Kidney glomerular epithelial cell (primary cell): ENCODE data around the gene COL5A3.
A peak's percentile ranks its signal among the peaks of the same experiment; 100 is the strongest.
"Not testable (repeated sequence)": the region's sequence is repeated elsewhere in the genome, so short reads cannot be mapped to it uniquely, and the experiment has no call there.

Source experiments
- DNase-seq: peaks from one replicate; lab custom pipeline; 2025; lab: John Stamatoyannopoulos, UW

Gene COL5A3

DNA sequence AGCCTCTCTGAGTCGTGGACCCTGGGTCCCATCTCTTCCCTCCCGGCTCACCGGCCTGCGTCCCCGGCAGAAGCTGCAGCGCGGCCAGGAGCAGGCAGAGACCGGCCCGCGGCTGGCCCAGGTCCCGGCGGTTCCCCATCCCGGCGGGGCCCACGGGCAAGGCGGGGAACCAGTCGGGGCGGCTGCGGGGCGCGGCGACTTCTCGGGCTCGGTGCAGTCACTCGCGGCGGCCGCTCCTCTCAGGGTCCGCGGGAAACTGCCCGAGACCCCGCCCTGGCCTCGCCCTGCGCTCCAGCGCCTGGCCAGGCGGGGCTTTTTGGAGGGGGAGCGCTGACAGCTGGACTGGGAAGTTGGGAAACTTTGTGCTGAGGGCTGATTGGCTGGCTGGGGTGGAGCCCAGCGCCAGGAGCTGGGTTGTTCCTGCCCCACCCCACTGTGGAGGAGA lies at the start of gene COL5A3:
TSS of gene COL5A3 (minus strand) at position 258 of the 445 bp plus-strand sequence. CDS start at position 139, 119 bp downstream.
- no peak for DNase-seq

GRCh38 chr19:10052602-10053360 lies 42.5 kb upstream of the COL5A3 start:
- no peak for DNase-seq

GRCh38 chr19:10049626-10050025 lies 39.3 kb upstream of the COL5A3 start:
- DNase-seq, result no peak

DNA sequence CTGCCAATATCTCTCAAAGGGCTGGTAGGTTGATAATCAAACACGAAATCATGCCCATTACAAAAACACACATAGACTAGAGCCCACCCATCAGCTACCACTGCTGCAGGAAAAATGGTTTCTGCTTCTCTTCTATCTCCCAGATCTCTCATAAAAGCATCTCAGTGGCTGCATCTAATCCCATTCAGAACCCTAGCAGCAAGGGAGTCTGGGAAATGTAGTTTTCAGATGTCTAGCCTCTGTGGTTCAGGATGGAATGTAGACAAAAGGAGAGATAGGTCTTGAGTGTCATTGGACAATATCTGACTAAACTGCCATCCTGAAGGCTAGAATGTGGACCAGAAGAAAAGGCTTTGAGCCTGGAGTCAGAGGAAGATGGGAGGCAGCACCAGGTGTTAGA lies 35.1 kb upstream of the COL5A3 start:
- DNase-seq, result no peak

- no peak for DNase-seq
Observed at GRCh38 chr19:10044390-10044789, 34.1 kb upstream of the COL5A3 start.

DNA sequence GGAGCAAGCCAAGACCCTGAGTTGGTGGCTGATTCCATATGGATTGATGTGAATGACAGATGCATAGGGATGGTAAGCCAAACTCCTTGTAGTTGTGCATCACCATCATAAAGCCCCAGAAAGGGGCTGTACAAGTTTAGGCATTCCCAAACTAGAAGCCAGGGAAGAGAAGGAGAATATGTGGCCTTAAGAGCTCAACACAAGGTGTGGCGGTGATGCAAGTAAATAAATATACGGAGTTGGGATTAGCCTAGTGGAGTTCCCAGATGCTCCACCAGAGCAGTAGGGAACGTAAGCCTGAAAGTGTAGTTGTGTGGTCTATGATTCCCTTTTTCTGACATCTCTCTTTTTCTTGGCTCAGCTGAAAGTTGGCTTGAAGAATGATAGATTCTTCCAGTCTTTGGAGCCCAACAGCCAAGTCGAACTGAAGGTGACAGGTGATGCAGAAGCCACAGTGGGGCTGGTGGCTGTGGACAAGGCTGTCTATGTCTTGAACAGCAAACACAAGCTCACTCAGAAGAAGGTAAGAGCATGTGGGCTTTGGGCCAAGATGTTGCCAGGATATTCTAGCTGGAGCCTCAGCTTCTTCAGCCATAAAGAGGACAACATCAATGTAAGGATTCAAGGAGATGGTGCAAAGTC lies 33.1 kb upstream of the COL5A3 start:
- DNase-seq, result no peak

- no peak for DNase-seq
Observed at GRCh38 chr19:10037809-10038208, 27.5 kb upstream of the COL5A3 start.

GRCh38 chr19:10037367-10037766 lies 27.1 kb upstream of the COL5A3 start:
- DNase-seq, result no peak

DNA sequence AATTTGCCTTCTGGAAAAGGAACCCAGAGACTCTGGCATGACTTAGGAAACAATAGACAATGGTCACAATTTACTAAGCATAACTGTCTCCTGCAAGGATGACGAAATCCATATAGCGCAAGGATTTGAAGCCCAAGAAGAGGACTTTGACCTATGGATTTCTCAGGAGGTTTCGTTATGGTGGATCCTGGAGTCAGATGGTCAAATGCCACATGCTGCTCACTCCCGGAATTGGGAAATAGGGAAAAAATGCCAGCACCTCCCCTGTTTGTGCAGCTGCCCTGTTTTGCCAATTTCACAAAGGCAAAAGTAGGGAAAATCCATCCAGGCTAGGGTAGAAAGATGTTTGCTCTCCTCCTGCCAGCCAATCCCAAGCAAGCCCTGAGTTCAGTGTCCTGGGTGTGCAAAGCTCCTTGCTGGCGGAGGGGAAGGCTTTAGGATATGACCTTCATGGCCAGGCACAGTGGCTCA lies 26.3 kb upstream of the COL5A3 start:
- DNase-seq, result no peak

- DNase-seq, result no peak
Observed at GRCh38 chr19:10033614-10034013, 23.3 kb upstream of the COL5A3 start.

DNA sequence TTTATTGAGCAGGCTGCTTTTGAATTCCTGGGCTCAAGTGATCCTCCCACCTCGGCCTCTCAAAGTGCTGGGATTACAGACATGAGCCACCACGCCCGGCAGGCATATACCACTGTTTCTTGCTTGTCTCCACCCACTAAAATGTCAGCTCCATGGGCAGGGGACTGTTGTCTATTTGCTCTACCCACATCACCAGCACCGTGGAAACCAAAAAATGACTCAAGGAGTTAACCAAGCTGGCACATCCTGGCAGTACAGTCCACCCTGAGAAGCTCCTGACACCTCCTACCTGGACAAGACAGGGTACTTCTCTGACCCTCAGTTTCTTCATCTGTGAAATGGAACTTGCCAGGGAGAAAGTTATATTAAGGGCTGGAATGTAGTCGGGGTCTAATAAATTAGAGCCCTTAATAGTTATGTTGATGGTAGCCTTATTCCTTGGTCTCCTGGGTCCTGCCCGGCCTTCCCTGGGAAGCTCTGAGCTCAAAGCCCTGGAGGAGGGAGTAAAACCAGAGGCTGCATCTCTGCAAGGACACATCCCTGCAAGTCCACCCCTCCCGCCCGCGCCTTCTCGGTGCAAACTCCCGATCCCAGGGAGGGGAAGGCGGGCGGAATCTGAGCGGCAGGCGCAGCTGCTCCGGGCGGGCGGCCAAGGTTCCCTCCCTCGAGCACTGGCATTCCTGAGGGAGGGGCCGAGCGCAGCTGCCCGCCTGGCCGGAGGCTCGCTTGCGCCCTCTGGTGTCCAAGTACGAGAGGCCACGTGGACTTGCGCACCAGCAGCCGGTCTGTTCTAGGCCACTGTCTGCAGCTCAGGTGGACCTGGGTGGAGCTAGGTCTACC lies 17.1 kb upstream of the COL5A3 start:
- peak; percentile 83 for DNase-seq

DNA sequence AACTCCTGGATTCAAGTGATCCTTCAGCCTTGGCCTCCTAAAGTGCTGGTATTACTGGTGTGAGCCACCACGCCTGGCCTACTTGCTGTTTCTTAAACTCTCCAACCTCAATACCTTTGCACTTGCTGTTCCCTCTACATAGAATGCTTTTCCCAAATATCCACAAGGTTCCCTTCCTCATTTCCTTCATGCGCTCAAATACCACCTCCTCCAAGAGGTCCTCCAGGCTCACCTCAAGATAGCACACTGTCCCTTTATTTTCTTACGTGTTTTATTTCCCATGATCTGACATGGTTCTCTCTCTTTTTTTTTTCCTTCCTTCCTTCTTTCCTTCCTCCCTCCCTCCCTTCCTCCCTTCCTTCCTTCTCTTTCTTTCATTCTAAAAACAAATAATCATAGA lies 16.4 kb upstream of the COL5A3 start:
- DNase-seq, result no peak

GRCh38 chr19:10023096-10023495 lies 12.8 kb upstream of the COL5A3 start:
- DNase-seq, result not testable (repeated sequence)

DNA sequence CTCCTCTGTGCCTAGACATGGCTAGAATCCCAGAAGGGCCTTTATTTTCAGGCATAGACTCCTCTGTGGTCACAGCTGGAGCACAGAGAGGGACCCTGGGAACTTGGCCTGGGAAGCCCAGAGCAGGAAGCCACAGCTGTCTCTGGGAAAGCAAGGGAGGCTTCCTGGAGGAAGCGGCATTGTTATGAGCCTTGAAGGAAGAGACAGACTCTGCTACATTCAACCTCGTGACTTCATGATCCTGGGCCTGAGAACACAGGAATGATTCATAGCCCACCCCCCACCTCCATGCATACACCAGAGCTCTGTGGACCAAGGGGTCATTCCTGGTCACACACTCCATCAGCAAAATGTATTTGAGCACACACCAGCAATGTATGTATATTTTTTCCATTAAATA lies 11.6 kb upstream of the COL5A3 start:
- no peak for DNase-seq

DNA sequence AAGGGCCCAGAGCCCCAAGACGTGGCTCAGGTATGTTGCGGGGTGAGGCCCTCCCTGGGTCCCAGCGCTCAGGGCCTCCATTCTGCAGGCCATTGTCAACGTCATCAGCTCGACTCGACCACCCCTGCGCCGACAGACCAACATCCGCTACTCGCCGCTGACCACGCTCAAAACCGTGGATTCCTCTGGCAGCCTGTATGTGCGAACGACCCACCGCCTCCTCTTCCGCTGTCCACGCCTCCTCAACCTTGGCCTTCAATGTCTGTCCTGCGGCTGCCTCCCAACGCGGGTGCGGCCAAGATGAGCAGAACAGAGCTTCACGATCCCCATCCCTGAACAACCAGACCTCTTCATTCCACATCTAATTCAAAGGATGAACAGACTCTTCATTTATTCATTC lies 11.1 kb upstream of the COL5A3 start:
- no peak for DNase-seq

- DNase-seq, result no peak
Observed at GRCh38 chr19:10020851-10021250, 10.5 kb upstream of the COL5A3 start.

- no peak for DNase-seq
Observed at GRCh38 chr19:10019246-10019645, 8.9 kb upstream of the COL5A3 start.

DNA sequence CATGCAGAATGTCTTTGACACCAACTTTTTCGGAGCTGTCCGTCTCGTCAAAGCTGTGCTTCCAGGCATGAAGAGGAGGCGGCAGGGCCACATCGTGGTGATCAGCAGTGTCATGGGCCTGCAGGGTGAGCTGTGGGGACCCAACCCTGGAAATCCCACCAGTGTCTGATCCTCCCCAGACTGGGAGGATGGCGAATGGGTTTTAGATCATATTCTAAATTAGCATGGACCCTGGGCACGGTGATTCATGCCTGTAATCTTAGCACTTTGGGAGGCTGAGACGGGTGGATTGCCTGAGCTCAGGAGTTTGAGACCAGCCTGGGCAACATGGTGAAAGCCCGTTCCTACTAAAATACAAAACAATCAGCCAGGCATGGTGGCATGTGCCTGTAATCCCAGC lies 8.5 kb upstream of the COL5A3 start:
- no peak for DNase-seq

GRCh38 chr19:10018263-10018662 lies 8.0 kb upstream of the COL5A3 start:
- no peak for DNase-seq

DNA sequence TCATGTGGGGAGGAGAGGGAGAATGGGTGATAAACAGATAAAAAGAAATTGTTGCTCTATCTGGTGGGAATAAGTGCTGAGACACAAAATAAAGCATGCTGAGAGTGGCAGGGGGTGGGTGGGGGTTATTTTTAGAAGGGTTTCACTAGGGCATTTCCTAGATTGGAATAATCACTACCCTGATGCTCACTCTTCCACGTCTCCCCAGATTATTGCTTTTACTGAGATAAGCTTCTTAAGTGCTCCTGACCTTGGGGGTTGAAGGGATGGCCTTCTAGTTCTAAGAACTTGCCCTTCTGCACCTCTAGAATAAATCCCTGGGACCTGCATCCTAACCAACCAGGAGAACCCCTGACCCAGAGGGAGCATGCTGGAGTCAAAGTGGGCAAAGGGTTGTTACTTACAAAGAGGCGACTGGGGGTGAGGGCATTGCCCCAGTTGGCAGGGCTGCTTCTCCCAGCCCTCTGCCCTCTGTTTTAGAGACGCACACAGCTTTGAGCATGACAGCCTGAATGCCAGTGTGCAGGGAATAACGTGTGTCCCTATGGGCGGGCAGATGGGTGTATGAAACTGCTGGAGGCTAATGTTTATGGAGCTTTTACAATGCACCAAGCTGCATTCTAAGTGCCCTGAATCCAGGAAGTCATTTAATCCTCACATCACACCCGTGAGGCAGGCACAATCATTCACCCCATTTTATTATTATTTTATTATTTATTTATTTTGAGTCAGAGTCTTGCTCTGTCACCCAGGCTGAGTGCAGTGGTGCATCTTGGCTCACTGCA lies 3.7 kb upstream of the COL5A3 start:
- DNase-seq, result no peak

GRCh38 chr19:10013316-10013715 lies 3.0 kb upstream of the COL5A3 start, which contains the start of gene RDH8:
Gene RDH8, plus strand, starts transcription at chr19:10013483. Its CDS starts 15 bp downstream, at chr19:10013498.
- no peak for DNase-seq

- DNase-seq, result no peak
Observed at GRCh38 chr19:10011974-10012373, 1.7 kb upstream of the COL5A3 start.
